ENCODE results near the gene CERS2.

DNA sequence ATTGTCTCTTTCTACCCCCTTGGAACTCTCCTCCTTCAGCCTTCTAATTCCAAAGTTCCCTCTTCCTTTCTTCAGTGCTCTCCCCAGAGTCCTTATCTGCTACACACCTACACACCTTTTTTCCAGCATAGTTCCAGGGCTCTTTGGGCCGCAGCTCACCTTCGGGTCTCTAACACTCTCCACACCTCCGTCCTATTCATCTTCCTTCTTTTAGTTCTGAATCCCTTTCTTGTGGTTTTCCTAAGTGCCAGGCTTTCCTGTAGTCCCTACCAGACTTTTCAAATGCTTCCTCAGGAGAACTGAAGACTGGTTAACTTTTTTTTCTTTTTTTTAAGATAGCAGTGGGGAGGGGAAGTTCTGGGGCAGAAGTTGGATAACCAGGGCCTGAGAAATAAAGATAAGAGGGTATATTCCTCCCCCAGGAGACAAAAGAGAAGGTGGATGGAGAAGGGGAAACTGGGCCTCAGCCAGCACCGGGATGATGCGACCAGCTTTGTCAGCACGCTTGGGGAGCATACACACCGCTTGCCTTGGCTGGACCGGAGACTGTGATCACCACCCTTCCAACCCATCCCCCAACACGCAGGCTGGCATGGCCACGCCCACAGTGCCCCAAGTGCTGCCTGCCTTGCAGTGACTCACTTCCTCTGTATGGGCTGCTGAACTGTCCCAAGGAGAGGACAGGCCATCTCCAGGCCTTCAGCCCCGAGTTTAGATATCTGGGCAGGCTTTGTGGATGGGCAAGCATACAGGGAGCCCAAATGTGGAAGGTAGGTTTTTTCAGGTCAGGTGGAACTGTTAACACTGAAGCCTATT is 2.5 kb upstream of the CERS2 start:
- no peak for TF ChIP-seq POLR2A (IDR thresholded peaks at IDR 0.05)
- TF ChIP-seq CTCF (IDR thresholded peaks at IDR 0.05), result no peak
- TF ChIP-seq EP300 (IDR thresholded peaks at IDR 0.05), result no peak
